ENCODE measurements around the gene PDZRN3.
A peak's percentile ranks its signal among the peaks of the same experiment; 100 is the strongest.

PDZRN3 gene

GRCh38 chr3:73451301-73451944 lies 173.3 kb downstream of the PDZRN3 start:
- DNase-seq (ENCODE audit: low read depth), result no peak

- DNase-seq (ENCODE audit: low read depth), result no peak
Measured at GRCh38 chr3:73449774-73450173, 175.0 kb downstream of the PDZRN3 start.

GRCh38 chr3:73448761-73449301 lies 175.9 kb downstream of the PDZRN3 start:
- no peak for DNase-seq (ENCODE audit: low read depth)

DNA sequence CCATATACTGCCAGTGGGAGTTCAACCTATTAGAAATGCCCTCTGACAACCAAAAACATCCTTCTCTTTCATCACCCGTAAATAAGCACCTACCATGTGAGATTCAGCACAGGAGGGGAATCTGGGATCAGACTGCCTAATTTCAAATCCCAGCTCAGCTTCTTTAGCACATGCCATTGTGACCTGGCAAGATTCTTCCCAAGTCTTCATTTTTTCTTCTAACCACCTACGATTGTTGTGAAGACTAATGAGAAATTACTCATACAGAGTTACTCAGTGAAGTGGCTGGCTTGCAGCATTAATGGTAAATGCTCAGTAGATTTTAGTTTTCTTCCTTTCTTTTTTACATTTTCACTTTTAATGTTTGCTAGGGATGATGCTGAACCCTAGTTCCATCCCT lies 176.7 kb downstream of the PDZRN3 start:
- DNase-seq (ENCODE audit: low read depth), result no peak

GRCh38 chr3:73447111-73447510 lies 177.6 kb downstream of the PDZRN3 start:
- DNase-seq (ENCODE audit: low read depth), result no peak

DNA sequence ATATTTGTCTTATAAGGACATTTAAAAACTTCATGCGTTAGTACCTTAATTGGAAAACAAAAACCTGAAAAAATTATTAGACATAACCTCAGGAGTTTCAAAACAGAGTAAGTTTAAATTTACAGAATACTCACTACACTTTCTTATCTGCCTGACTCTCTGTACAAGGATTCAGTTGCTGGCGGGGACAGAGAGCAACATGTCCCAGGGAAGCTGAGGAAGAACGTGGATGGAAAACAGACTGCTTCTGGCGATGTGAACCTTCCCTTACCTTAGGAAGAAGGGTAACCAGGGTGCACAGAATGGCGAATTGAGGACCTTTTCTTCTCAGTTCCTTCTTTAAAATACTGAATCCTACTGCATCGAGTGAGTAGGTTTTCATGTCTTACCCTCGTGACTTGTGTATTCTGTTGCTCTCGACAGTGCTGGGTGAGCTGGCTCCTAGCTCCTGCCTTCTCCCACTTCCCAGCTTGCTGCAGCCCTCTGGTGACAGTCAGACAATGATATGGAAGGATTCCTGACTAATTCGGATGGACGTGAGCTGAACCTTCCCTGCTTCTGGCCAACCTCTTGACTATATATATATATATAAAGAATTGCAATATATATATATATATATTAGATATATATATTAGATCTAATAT lies 178.2 kb downstream of the PDZRN3 start:
- no peak for DNase-seq (ENCODE audit: low read depth)

GRCh38 chr3:73442886-73443285 lies 181.9 kb downstream of the PDZRN3 start:
- no peak for DNase-seq (ENCODE audit: low read depth)

DNA sequence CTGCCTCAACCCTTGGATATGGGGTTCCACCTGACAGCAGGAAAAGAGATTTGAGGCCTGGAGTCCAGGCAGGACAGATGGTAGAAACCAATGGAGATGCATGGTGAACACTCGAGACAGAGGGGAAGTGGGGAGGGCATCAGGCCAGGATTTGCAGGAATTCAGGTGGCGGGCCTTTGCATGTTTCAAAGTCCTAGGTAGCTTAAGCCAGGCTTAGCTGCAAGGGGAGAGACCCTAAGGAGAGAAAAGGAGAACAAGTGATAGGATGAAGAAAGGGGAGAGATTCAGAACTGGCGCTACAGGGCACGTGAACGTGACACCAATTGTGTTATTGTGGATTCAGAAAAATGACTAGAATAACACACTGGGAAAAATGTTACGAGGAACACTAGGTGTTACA lies 182.6 kb downstream of the PDZRN3 start:
- DNase-seq (ENCODE audit: low read depth), result no peak

DNA sequence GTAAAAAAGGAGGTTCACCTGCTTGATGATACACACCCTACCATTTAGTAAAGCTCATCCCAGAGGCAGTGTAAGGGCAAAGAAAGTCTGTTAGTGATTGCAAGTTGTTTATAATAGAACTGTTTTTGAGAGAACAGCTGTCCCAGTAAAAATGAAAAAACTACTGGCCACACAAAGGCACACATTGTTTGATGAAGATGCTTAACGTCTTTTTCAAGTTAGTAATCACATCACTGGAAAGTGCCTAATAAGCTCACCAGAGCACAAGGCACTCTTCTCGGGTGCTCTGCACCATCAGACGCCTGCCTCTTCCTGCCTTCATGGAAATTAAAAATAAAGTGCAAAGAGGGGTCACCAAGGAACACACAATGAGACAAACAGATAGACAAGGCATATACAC lies 186.9 kb downstream of the PDZRN3 start:
- DNase-seq (ENCODE audit: low read depth), result no peak

DNA sequence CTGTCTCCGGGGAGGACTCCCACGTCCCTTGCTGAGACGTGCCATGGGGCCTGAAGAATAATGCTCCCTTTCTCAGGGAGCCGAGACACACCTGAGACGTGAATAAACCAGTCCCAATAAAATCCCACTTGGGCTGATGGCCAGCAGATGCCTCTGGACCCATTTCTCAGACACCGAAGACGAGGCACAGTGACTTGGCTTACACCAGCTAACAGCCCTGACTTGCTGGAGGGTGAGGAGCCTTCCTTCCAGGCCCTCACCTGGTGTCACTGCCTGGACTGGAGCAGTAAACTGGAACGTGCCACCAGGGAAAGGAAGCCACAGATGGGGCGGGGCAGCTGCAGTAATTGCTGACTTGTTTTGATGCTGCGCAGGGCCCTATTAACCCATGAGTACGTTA lies 189.7 kb downstream of the PDZRN3 start:
- no peak for DNase-seq (ENCODE audit: low read depth)

DNA sequence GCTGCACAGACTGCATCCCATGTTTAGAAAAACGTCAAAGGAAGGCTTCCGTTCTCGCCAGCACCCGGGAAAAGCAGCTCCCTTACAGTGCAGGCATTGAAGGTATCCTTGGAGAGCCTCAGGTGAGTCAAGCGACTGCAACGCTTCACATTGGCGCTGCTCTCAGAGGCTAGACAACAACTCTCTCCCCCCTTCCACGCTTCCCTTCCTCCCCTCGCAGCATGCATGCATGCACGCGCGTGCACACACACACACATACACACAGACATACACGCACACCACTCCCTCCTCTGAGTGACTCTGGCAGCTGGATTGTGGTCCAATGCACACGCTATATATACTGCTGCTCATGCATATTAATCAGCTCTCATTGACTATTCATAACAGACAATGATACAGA lies 191.1 kb downstream of the PDZRN3 start:
- no peak for DNase-seq (ENCODE audit: low read depth)

DNA sequence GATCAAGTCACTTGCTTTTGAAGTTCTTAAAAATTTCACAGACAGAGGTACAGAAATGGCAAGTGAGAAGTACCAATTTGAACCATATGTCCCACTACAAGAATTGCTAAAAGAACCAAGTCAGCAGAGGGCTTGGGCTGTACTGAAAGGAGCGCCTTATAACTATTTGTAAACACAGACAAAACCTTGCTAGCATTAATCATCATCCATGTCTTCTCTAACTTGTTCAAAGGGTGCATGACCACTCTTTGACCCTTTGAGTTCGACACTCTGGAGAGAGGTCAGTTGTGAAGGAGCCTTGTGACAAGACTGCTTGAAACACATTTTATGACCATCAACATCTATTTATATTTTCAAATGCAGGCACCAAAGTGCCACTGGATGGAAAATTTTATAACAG lies 191.7 kb downstream of the PDZRN3 start:
- DNase-seq (ENCODE audit: low read depth), result no peak

- no peak for DNase-seq (ENCODE audit: low read depth)
Measured at GRCh38 chr3:73432706-73433032, 192.1 kb downstream of the PDZRN3 start.

DNA sequence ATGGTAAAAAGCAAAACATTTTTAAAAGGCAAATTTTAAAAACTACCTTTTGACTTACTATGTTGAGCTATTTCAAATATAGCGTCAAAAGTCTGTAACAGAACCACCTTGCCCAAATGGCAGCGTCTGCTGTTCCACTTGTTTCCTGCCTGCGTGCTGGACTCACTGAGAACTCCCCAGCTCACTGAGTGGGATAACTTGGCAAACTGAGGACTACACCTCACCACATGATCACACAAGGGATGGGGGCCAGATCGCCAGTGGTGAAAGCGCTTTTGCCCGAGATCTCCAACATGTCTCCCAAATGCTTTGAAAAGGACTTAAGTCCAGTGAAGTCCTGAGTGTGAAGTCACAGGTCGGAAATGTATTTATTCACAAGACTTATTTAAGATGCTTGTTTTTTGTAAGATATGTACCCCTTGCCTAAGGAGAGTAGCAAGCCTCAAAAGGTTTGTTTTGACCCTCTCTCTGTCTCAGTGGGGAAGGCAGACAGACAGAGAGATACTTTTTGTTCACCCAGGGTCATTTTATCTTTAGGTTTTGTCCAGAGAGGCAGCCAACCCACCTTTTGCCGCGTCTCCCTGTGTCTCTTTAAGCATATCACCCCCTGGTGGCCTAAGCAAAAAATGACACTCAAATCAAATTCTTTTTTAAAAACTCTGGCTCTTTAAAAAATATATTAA lies 192.6 kb downstream of the PDZRN3 start:
- DNase-seq (ENCODE audit: low read depth), result no peak

GRCh38 chr3:73431183-73431900 lies 193.4 kb downstream of the PDZRN3 start:
- no peak for DNase-seq (ENCODE audit: low read depth)

- no peak for DNase-seq (ENCODE audit: low read depth)
Measured at GRCh38 chr3:73427048-73427706, 197.6 kb downstream of the PDZRN3 start.

GRCh38 chr3:73426606-73427005 lies 198.1 kb downstream of the PDZRN3 start:
- no peak for DNase-seq (ENCODE audit: low read depth)

- DNase-seq (ENCODE audit: low read depth), result no peak
Measured at GRCh38 chr3:73423116-73423515, 201.6 kb downstream of the PDZRN3 start.

DNA sequence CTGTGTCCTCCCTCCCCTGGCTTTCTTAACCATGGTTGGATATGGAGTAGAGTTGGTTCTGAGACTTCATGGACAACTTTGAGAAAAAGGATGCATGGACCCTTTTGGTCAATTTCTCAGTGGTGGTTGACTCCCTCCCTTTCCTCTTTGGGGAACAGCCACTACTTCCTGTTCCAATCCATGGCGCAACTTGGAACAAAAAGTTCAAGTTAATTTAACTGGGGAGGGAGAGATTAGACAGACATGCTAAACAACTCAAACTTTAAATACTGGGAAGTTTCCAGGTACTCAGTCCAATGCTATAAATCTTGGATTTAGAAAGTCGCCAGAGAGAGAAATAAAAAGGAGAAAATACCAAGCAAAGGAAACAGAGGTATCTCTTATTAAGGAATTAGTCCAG lies 202.2 kb downstream of the PDZRN3 start:
- DNase-seq (ENCODE audit: low read depth), result no peak

DNA sequence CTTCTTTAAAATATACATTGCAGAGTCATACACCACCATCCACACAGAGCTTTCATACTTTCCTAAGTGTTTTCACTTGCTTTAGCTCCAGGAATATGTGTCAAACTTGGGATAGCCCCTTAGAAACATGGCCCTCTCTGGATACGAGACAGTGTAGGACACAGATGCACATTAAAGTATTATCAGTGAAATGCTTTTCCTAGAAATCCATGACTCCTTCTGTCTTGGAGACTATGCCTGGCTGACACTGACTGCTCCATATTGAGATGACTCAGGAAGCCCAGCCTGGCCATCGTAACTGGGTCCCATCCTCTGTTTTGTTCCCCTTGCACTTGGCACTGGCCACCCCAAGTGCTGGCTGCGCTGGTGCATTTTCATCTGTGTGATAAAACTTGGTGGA lies 204.8 kb downstream of the PDZRN3 start:
- DNase-seq (ENCODE audit: low read depth), result no peak

- peak; percentile 62 for DNase-seq (ENCODE audit: low read depth)
Measured at GRCh38 chr3:73419179-73419803, 205.4 kb downstream of the PDZRN3 start.

DNA sequence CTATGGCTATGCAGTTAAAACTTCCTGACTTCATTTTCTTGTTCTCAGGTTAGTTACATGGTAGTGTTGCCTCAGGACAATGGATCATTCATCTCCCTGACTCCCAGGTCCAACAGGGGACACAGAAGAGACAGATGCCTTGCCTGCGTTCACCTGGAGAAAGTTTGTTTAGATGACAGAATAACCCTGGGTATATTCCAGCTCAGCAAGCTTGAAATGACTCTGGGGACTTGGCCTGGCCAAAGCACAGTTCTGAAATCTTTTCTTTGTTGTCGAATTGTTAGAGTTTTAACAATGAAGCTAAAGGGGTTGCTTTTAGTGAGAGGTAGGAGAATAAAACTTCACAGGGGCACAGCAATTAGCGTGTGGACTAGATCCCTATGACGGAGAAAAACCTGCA lies 206.1 kb downstream of the PDZRN3 start:
- DNase-seq (ENCODE audit: low read depth), result no peak
